Activated gamma-delta T cell treated with Interleukin-2 at 50 U/mL for 16 hours (primary cell): ENCODE data around the gene SLC35A5.

Experiments
- DNase-seq: peaks from one replicate; pipeline ENCODE4 v3.0.0-alpha.2; 2020

Gene SLC35A5

DNA sequence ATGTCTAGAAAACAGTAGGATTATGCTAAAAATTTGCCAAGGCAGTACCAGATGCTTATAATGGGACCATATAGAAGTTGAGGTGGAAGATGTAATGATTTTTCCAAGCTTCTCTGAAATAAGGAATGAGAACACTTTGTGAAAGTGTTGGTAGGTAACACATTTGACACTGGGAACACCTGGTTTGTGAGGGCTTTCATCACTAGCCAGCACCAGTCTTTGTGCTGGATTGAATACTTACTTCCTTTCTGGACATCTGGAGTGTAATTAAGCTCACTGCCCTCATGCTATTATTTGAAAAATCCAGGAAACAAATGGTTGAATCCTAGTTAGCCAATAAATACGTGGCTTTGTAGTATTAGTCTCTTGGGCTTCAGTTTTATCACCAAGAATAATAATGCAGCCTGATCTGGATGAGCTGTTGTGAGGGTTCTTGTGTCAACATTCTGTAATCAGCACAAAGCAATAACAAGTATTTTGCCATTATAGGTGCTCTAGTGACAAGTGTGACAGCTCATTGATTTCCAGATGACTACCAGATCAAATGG is 66.1 kb downstream of the SLC35A5 start:
- DNase-seq = no peak

DNA sequence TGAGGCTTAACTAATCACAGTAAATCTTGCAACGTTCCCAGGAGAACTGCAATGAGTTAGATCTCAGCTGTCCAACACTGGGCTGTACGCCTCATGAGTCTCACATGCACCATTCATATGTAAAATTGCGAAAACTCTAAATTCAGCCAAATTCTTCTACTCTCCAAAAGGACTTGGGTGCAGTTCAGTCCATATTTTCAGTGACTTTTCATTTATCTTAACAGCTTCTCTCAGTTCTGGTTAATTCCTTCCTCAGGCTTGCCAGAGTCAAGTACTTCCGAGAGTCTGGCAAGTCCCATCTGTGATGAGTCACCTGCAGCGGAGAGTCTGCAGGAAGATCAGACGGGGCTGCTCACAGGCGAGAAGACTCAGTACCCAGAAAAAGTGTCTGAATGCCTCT is 67.6 kb downstream of the SLC35A5 start:
- no peak for DNase-seq

DNA sequence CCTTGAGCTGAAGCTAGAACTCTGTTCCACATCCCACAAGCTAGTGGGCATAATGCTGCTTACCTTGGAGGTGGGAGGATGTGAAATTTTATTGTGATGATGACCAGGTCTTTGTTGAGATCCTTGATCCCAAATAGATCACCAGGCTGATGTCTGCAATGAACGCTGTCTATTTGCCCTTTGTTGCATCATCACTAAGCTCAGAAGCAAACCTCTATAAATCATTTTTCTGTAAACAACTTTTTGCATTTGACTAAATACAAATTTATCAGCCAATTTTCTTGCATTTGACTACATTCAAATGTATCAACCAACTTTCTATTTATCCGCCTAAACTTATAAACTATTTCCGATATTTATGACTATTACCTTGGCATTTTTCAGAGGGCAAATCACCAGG is 69.4 kb downstream of the SLC35A5 start:
- DNase-seq = no peak

DNA sequence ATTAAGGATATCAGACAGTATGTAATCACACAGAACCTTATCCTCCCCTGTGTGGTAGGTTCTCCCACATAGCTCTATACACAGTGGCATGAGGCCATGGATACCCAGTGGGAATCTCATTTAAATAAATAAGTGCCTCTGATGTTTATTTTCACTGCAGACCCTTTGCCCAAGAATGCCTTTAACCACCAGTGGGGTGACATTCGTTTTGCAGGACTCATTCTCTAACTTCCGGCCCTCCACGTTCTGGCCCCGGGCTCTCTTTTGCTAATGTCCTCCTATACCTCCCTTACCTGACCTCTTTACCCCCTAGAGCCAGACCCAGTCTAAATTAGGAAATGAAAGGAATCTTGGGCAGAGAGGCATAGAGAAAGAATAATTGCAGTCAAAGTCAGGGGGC is 70.8 kb downstream of the SLC35A5 start:
- no peak for DNase-seq

DNA sequence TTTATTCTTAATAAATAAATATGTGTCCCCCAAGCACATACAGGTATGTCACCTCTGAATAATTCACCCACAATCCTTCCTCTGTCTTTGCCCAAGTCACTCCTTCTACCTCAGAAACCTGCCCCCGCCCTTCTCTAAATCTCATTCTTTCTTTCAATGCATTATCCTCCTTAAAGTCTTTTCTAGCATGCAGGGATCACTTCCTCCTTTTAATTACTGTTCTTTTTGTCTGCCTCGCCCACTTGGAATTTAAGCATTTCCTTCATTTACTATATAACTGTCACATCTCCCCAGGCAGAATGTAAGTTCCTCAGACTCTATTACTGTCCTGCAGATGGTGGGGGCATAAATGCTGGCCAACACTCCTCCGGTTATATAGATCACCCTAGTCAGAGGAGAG is 71.3 kb downstream of the SLC35A5 start:
- no peak for DNase-seq

DNA sequence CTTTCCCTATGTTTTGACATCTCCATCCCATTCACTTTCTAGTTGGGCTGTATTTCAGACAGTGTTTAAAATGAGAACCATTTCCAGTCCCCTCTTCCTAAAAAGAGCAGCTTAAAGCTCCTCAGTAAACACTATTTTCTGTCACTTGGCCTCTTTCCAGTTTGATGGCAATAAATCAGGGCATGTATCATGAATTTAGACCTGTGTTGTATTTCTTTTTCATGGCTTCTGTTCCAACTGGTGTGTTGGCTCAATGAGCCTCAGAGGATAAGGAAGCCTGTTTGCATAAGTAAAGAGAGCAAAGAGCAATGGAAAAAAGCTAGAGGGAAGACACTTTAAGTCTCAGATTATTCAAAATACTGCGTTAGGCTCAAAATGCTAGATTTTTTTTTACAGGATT is 71.9 kb downstream of the SLC35A5 start:
- DNase-seq = no peak

DNA sequence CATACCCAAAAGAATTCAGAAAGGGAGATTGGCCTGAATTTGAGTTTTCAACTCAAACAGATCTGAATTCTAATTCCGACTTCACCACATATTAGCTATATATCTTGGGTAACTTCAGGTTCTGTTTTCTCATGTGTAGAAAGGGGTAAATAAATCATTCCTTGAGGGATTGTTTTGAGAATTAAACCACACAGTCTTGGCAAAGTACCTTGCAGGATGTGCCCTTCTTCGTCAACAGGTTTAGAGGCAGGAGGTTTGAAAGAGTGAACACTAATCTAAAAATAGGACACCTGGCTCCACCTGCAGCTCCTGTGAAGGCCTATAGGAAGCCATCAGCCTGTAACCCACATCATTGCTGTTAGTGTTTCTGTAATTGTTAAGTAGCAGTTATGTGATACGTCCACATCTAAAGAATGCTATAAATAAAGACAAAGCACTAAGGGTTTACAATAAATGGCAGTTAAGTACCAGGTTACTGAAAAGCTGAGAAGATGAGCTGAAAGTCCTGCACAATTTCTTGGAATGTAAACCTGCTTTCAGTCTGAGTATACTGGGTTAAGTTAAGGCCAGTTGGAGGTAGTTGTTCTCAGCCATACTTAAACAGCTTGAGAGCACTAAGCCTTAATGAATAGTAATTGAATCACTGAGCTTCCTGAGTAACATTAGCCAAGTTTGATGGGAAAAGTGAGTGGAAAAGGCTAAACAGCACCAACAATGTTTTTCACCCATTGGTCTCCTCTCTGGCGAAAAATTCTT is 73.1 kb downstream of the SLC35A5 start:
- DNase-seq = no peak
